ENCODE results near the gene CHMP5.

Gene CHMP5

GRCh38 chr9:33320230-33320567 is 55.4 kb downstream of the CHMP5 start:
- no peak for FAIRE-seq

GRCh38 chr9:33320568-33321261 is 55.9 kb downstream of the CHMP5 start:
- peak; percentile 73 for FAIRE-seq

- no peak for FAIRE-seq
Observed at GRCh38 chr9:33329117-33329563, 64.3 kb downstream of the CHMP5 start.

- no peak for FAIRE-seq
Observed at GRCh38 chr9:33329979-33330378, 65.1 kb downstream of the CHMP5 start.

- FAIRE-seq = no peak
Observed at GRCh38 chr9:33331377-33331891, 66.6 kb downstream of the CHMP5 start.
